Mesenchymal stem cell (in vitro differentiated cells and primary cell): ENCODE data around the gene PSMD3.
"Not testable (repeated sequence)": the region's sequence is repeated elsewhere in the genome, so short reads cannot be mapped to it uniquely, and the experiment has no call there.

Experiments
- DNase-seq: peaks from one replicate; pipeline ENCODE4 v3.0.0-alpha.2; 2013
- H2AFZ ChIP-seq: one replicate; pipeline ENCODE4 v1.6.1; 2013; ENCODE audit warnings: low read depth, mild to moderate bottlenecking, control low read depth, inconsistent platforms, low read length, moderate library complexity
- H2AK5ac ChIP-seq: 2 replicates; pipeline ENCODE4 v1.6.1; 2013; ENCODE audit warnings: low read length, moderate library complexity, mild to moderate bottlenecking, inconsistent platforms; ENCODE audit not compliant: severe bottlenecking
- H2BK120ac ChIP-seq: one replicate; pipeline ENCODE4 v1.6.1; 2013; ENCODE audit warnings: low read depth, mild to moderate bottlenecking, inconsistent platforms, low read length, moderate library complexity
- H2BK12ac ChIP-seq, 2 experiments: one replicate each; pipeline ENCODE4 v1.6.1; 2013; ENCODE audit warnings: inconsistent platforms in 2 of 2, low read length in 2 of 2, mild to moderate bottlenecking in 2 of 2, moderate library complexity in 2 of 2, control low read depth in 1 of 2
- H2BK15ac ChIP-seq: one replicate; pipeline ENCODE4 v1.6.1; 2013; ENCODE audit warnings: mild to moderate bottlenecking, low read depth, inconsistent platforms; ENCODE audit not compliant: poor library complexity, severe bottlenecking
- H2BK5ac ChIP-seq: 2 replicates; pipeline ENCODE4 v1.6.1; 2013; ENCODE audit warnings: low read depth, mild to moderate bottlenecking, low read length, control low read depth, inconsistent platforms; ENCODE audit not compliant: poor library complexity, severe bottlenecking
- H3K14ac ChIP-seq, 2 experiments: one replicate each; pipeline ENCODE4 v1.6.1; 2013; ENCODE audit warnings: inconsistent platforms in 2 of 2, low read length in 2 of 2, control low read depth in 1 of 2, mild to moderate bottlenecking in 1 of 2, moderate library complexity in 1 of 2
- H3K18ac ChIP-seq, 2 experiments: one replicate each; pipeline ENCODE4 v1.6.1; 2013; ENCODE audit warnings: inconsistent platforms in 2 of 2, low read length in 2 of 2, control low read depth in 1 of 2, low read depth in 1 of 2, mild to moderate bottlenecking in 1 of 2
- H3K23ac ChIP-seq, 2 experiments: one replicate each; pipeline ENCODE4 v1.6.1; 2013; ENCODE audit warnings: inconsistent platforms in 2 of 2, low read length in 2 of 2, mild to moderate bottlenecking in 2 of 2, moderate library complexity in 2 of 2, control low read depth in 1 of 2
- H3K27ac ChIP-seq: 2 replicates; pipeline ENCODE4 v1.5.1; 2013; ENCODE audit warnings: mild to moderate bottlenecking, moderate library complexity, low read length, control low read depth, inconsistent platforms; ENCODE audit not compliant: poor library complexity, severe bottlenecking
- H3K27me3 ChIP-seq, 2 experiments: 2 replicates each; pipeline versions ENCODE4 v1.6.1 to v1.7.0; 2013; ENCODE audit warnings: low read length in 2 of 2, mild to moderate bottlenecking in 2 of 2, moderate library complexity in 2 of 2, control low read depth in 1 of 2, inconsistent platforms in 1 of 2; ENCODE audit not compliant: control insufficient read depth in 1 of 2, insufficient read depth in 1 of 2
- H3K36me3 ChIP-seq, 2 experiments: 2 replicates each; pipeline versions ENCODE4 v1.6.1 to v1.7.0; 2013; ENCODE audit warnings: low read length in 2 of 2, control low read depth in 1 of 2, inconsistent platforms in 1 of 2, low read depth in 1 of 2, mild to moderate bottlenecking in 1 of 2; ENCODE audit not compliant: insufficient read depth in 2 of 2, control insufficient read depth in 1 of 2
- H3K4ac ChIP-seq, 2 experiments: one replicate each; pipeline ENCODE4 v1.6.1; 2013; ENCODE audit warnings: inconsistent platforms in 2 of 2, low read length in 2 of 2, mild to moderate bottlenecking in 2 of 2, moderate library complexity in 2 of 2, control low read depth in 1 of 2, low read depth in 1 of 2
- H3K4me1 ChIP-seq: 2 replicates; pipeline ENCODE4 v1.6.1; 2013; ENCODE audit warnings: low read depth, low read length, control low read depth; ENCODE audit not compliant: control insufficient read depth, insufficient read depth
- H3K4me2 ChIP-seq: 2 replicates; pipeline ENCODE4 v1.6.1; 2013; ENCODE audit warnings: low read length, mild to moderate bottlenecking, inconsistent platforms; ENCODE audit not compliant: poor library complexity, severe bottlenecking
- H3K4me3 ChIP-seq, 2 experiments: 2 replicates each; pipeline versions ENCODE4 v1.5.1 to v1.7.0; 2013; ENCODE audit warnings: low read length in 2 of 2, mild to moderate bottlenecking in 2 of 2, control low read depth in 1 of 2, low read depth in 1 of 2; ENCODE audit not compliant: insufficient read depth in 1 of 2
- H3K79me1 ChIP-seq: replicated peaks from 2 replicates; pipeline ENCODE4 v1.6.1; 2013; ENCODE audit warnings: mild to moderate bottlenecking, control low read depth, low read length, inconsistent platforms; ENCODE audit not compliant: poor library complexity, severe bottlenecking
- H3K9ac ChIP-seq: 2 replicates; pipeline ENCODE4 v1.7.0; 2013; ENCODE audit warnings: mild to moderate bottlenecking, low read length, moderate library complexity
- H3K9me3 ChIP-seq: 2 replicates; pipeline ENCODE4 v1.7.0; 2013; ENCODE audit warnings: mild to moderate bottlenecking, low read length; ENCODE audit not compliant: control insufficient read depth
- H4K8ac ChIP-seq: one replicate; pipeline ENCODE4 v1.6.1; 2013; ENCODE audit warnings: inconsistent platforms, mild to moderate bottlenecking, low read length, moderate library complexity
- H4K91ac ChIP-seq: one replicate; pipeline ENCODE4 v1.6.1; 2013; ENCODE audit warnings: mild to moderate bottlenecking, low read length, inconsistent platforms
- WGBS: methylation state at CpG from one replicate; pipeline ENCODE4 v1.1.7; 2013; ENCODE audit warnings: mixed read lengths; 5-methylcytosine and 5-hydroxymethylcytosine counted together

Gene PSMD3

DNA sequence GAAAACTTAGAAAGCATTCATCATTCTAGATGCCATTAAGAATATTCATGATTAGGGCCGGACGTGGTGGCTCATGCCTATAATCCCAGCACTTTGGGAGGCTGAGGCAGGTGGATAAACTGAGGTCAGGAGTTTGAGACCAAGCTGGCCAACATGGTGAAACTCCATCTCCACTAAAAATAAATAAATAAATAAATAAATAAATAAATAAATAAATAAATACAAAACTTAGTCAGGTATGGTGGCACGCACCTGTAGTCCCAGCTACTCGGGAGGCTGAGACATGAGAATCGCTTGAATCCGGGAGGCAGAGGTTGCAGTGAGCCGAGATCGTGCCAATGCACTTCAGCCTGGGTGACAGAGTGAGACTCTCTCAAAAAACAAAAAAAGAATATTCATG is 20.7 kb downstream of the PSMD3 start:
- H3K4me2 ChIP-seq, H4K91ac ChIP-seq, H3K18ac ChIP-seq, H2BK12ac ChIP-seq, H3K23ac ChIP-seq, H2AK5ac ChIP-seq, H3K9ac ChIP-seq, H4K8ac ChIP-seq, H2BK5ac ChIP-seq, H3K27me3 ChIP-seq, H3K79me1 ChIP-seq, H3K4me1 ChIP-seq, H2AFZ ChIP-seq, DNase-seq, H3K14ac ChIP-seq, H2BK120ac ChIP-seq, H3K9me3 ChIP-seq, H3K4me3 ChIP-seq, H3K27ac ChIP-seq, H3K4ac ChIP-seq, H2BK15ac ChIP-seq: not testable (repeated sequence)
- WGBS = 95% methylated on average over 7 of the region's 8 CpGs
- H3K36me3 ChIP-seq = peaks cover 18 to 19% of the 10 kb centered on the region in 2 experiments

DNA sequence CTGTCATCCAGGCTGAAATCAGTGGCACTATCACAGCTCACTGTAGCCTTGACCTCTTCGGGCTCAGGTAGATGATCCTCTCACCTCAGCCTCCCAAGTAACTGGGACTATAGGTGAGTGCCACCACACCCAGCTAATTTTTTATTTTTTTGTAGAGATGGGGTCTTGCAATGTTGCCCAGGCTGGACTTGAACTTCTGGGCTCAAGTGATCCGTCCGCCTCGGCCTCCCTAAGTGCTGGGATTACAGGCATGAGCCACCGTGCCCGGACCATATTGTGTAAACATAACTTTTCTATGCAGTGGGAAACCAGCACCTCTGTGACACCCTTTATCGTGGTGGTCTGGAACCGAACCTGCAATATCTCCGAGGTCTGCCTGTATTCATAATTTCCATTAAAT is 23.5 kb downstream of the PSMD3 start:
- H3K36me3 ChIP-seq = no peaks in the 10 kb centered on the region
- H3K27me3 ChIP-seq = no peaks in the 10 kb centered on the region

DNA sequence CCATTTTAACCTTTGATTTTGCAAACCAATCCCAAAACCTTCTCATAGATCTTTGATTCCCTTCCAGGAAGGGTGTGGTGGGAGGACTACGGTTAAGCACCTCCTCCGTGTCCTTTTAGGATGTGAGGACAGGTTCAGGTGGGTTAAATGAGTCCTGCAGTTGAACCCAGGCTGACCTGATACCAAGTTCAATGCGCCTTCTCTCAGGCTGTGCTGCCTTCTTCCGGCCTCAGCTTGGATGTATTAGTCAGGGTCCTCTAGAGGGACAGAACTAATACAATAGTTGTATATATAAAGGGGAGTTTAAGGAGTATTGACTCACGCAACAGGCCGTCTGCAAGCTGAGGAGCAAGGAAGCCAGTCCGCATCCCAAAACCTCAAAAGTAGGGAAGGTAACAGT is 24.1 kb downstream of the PSMD3 start:
- Histone ChIP-seq H3K18ac (no peak overlapping the region), H3K4ac (no peak overlapping the region), H4K91ac (no peak overlapping the region), H2AK5ac (no peak overlapping the region), H3K14ac (no peak overlapping the region), H3K4me3 (no peak overlapping the region), H3K4me2 (no peak overlapping the region), H3K36me3 (no peaks in the 10 kb centered on the region), H3K9ac (no peak overlapping the region), H3K23ac (no peak overlapping the region), H3K9me3 (no peaks in the 10 kb centered on the region), H3K79me1 (no peaks in the 10 kb centered on the region), H2BK120ac (no peak overlapping the region), H2AFZ (no peak overlapping the region), H4K8ac (no peak overlapping the region), H2BK12ac (no peak overlapping the region), H2BK5ac (no peak overlapping the region), H3K4me1 (no peaks in the 10 kb centered on the region), H2BK15ac (no peak overlapping the region), H3K27me3 (no peaks in the 10 kb centered on the region), H3K27ac (no peak overlapping the region)
- no peak for DNase-seq
- 93% methylated on average over 7 of the region's 7 CpGs for WGBS

More for the DNA sequence above, 23.5 kb downstream of the PSMD3 start:
- DNase-seq = no peak
- Histone ChIP-seq H3K23ac (no peak overlapping the region), H2BK5ac (no peak overlapping the region), H3K27ac (no peak overlapping the region), H2BK15ac (no peak overlapping the region), H3K18ac (no peak overlapping the region), H4K8ac (no peak overlapping the region), H3K9me3 (no peaks in the 10 kb centered on the region), H3K14ac (no peak overlapping the region), H2AFZ (no peak overlapping the region), H3K4ac (no peak overlapping the region), H2BK120ac (no peak overlapping the region), H2AK5ac (no peak overlapping the region), H3K4me3 (no peak overlapping the region), H4K91ac (no peak overlapping the region), H3K79me1 (no peaks in the 10 kb centered on the region), H2BK12ac (no peak overlapping the region), H3K4me2 (no peak overlapping the region), H3K4me1 (no peaks in the 10 kb centered on the region), H3K9ac (no peak overlapping the region)
- 93% methylated on average over 8 of the region's 9 CpGs for WGBS

DNA sequence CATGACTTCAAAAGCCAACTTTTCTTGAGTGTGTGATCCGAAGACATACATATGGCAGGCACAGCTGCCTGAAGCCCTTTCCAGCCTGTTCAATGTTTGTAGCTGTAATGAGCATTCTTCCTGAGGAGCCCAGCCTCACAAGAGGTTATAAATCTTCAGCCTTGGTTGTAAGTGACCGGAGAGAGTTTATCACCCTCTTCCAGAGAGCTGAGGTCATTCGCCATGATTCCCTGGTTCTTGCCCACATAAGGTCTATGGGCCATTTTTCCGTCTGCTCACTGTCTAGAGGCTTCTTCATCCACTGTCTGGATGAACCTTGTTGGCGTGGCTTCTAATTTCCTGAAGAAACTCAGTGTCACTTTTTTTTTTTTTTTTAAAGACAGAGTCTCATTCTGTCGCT is 24.9 kb downstream of the PSMD3 start:
- Histone ChIP-seq H3K27me3 (no peaks in the 10 kb centered on the region), H4K8ac (no peak overlapping the region), H3K36me3 (no peaks in the 10 kb centered on the region), H3K79me1 (no peaks in the 10 kb centered on the region), H3K9me3 (no peaks in the 10 kb centered on the region), H2BK5ac (no peak overlapping the region), H3K4me2 (no peak overlapping the region), H2AK5ac (no peak overlapping the region), H3K14ac (no peak overlapping the region), H2BK15ac (no peak overlapping the region), H3K4me1 (no peaks in the 10 kb centered on the region), H3K27ac (no peak overlapping the region), H2BK12ac (no peak overlapping the region), H2AFZ (no peak overlapping the region), H3K23ac (no peak overlapping the region), H2BK120ac (no peak overlapping the region), H4K91ac (no peak overlapping the region), H3K9ac (no peak overlapping the region), H3K18ac (no peak overlapping the region), H3K4me3 (no peak overlapping the region), H3K4ac (no peak overlapping the region)
- DNase-seq = peak; percentile 28
- 54% methylated on average over 6 of the region's 6 CpGs for WGBS
